NCI-H2107 treated with DMSO at 0.1 percent for 48 hours (cell line): ENCODE results near the gene TUBG1.
A peak's percentile ranks its signal among the peaks of the same experiment; 100 is the strongest.
"Not testable (repeated sequence)": the region's sequence is repeated elsewhere in the genome, so short reads cannot be mapped to it uniquely, and the experiment has no call there.

ENCODE experiments used
- DNase-seq: peaks from one replicate; lab custom pipeline; 2025; ENCODE audit not compliant: unreplicated experiment; lab: John Stamatoyannopoulos, UW

Gene TUBG1

DNA sequence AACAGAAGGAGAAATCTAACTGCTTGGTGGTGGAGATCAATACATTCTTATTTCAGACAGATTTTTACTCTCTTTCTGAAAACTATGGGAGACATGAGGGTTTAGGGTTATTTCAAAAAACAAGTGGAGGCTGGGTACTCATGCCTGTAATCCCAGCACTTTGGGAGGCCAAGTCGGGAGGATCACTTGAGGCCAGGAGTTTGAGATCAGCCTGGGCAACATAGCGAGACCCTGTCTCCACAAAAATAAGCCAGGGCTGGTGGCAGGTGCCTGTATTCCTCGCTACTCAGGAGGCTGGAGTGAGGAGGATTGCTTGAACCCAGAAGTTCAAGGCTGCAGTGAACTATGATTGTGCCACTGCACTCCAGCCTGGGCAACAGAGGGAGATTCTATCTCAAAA, 12.5 kb downstream of the TUBG1 start:
- not testable (repeated sequence) for DNase-seq

DNA sequence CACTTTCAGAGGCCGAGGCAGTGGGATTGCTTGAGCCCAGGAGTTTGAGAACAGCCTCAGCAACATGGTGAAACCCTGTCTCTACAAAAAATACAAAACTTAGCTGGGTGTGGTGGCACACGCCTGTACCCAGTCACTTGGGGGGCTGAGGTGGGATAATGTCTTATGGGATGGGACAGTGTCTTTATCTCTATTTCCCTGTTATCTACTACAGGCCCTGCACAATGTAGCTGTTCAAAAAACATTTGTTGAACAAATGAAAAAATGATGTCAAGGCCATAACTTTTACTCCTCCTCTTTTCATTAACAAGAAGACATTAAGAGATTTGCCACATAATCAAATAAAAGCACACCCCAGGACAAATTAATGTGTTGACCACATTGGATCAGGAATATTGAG, 13.8 kb downstream of the TUBG1 start:
- DNase-seq = no peak

DNA sequence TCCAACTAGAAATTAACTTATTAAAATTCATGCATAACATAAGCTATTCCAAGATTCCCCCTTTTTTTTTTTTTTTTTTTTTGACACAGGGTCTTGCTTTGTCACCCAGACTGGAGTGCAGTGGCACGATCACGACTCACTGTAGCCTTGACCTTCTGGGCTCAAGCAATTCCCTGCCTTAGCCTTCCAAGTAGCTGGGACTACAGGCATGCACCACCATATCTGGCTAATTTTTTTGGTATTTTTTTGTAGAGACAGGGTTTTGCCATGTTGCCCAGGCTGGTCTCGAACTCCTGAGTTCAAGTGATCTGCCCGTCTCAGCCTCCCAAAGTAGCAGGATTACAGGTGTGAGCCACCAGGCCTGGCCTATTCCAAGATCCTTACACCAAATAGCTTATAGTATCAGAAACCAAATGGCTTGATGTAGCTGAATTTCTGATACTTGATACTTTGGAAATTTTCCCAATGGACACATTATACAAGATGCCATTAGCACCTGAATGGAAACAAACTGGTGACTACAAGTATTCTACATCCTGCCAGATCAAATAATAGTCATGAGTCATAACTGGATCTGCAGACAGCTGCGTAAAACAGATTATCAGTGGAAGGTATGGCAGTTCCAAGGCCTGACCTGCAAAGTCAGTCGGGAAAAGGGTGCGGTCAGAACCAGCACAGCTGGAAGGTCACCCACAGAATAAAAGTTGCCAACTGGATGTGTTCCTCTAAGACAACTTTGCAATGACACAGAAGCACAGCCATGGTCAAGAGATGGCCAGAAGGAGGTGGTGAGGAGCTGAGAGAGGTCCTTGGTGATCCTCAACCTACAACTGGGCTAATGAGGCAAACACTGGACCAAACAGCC, 14.5 kb downstream of the TUBG1 start:
- peak; percentile 83 for DNase-seq

DNA sequence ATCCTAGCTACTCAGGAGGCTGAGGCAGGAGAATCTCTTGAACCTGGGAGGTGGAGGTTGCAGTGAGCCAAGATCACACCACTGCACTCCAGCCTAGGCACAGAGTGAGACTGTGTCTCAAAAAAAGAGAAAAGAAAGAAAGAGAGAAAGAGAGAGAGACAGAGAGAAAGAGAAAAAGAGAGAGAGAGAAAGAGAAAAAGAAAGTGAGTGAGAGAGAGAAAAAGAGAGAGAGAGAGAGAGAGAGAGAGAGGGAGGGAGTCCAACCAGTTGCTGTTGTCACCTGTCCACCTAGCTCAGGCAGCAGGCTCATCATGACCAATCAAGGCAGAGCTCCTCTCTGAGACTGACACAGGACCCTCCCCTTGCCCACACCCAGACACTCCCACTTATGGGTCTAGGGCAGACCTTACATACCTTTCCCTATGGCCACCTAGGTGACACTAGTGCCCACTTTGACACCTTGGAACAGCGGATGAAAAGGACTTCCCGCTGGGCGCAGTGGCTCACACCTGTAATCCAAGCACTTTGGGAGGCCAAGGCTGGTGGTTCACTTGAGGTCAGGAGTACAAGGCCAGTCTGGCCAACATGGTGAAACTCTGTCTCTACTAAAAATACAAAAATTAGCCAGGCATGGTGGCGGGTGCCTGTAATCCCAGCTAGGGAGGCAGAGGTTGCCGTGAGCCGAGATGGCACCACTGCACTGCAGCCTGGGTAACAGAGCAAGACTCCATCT, 17.7 kb downstream of the TUBG1 start:
- DNase-seq = not testable (repeated sequence)

GRCh38 chr17:42629411-42630009, 20.0 kb downstream of the TUBG1 start:
- DNase-seq = no peak

GRCh38 chr17:42632949-42633444, 23.5 kb downstream of the TUBG1 start:
- no peak for DNase-seq

DNA sequence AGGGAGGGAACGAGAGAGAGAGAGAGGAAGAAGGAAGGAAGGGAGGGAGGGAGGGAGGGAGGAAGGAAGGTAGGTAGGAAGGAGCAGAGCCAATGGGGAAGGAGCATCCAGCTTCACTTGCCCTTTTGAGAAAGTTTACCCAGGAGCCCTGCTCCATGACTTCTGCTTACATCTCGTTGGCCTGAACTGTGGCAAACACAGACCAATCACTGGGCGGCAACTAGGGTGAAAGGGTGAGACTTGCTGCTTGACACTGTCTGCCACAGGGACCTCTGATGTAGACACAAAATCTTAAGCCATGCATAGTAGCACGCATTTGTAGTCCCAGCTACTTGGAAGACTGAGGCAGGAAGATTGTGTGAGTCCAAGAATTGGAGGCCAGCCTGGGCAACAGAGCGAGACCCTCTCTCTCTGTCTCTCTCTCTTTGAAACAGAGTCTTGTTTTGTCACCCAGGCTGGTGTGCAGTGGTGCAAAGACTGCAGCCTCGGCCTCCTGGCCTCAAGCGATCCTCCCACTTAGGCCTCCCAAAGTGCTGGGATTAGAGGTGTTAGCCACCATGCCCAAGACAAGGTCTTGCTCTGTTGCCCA, 30.1 kb downstream of the TUBG1 start:
- no peak for DNase-seq

DNA sequence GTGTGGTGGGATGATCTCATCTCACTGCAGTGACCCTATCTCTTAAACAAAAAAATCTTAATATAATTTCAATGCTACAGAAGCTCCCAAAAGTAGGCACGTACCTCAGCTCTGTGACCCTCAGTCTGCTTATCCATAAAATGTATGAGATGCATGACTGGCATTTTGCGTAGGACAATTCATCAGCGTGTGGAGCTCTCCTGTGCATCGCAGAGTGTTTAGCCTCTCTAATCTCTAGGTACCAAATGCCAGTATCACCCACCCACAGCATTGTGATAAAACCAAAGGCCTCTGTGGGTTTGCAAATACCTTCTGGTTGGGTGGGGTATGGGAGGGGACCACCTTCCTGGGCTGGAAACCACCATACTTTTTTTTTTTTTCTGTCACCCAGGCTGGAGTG, 30.6 kb downstream of the TUBG1 start:
- no peak for DNase-seq

DNA sequence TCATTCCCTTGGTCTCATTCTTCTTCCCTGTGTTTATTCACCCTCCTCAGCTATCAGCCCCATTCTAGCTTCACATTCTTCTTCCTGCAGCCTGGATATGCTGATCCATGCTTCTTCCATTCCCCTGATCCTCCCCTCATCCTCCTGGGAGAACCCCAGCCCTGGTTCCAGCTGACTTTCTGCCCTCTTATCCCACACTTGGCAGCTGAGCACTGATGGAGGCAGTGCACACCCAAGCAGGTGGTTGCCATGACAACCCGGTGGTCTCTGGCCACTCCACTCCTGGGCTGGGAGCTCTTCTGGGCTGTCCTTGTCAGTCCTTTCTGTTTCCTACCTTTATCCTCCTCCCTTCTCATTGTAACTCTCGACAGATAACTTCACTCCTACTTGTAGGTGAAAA, 32.9 kb downstream of the TUBG1 start:
- no peak for DNase-seq

DNA sequence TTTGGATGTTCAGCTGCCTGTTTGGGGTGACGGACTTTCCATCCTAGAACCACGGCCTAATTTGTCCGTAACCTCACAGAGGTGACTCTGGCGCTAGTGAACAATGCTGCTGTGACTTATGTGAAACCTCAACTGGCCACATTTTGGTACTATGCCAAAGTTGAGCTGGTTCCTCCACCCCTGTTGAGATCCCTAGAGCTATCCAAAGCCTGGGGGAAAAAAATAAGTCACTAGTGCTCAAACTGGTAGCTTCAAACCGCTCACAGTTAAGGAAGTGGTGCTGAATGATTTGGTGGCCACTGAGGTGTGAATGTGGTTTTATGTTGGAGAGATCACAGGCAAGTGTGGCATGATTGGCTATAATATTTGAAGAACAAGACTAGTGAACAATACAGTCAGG, 38.3 kb downstream of the TUBG1 start:
- DNase-seq = no peak

- DNase-seq = no peak
Observed at GRCh38 chr17:42651392-42651791, 41.9 kb downstream of the TUBG1 start.

DNA sequence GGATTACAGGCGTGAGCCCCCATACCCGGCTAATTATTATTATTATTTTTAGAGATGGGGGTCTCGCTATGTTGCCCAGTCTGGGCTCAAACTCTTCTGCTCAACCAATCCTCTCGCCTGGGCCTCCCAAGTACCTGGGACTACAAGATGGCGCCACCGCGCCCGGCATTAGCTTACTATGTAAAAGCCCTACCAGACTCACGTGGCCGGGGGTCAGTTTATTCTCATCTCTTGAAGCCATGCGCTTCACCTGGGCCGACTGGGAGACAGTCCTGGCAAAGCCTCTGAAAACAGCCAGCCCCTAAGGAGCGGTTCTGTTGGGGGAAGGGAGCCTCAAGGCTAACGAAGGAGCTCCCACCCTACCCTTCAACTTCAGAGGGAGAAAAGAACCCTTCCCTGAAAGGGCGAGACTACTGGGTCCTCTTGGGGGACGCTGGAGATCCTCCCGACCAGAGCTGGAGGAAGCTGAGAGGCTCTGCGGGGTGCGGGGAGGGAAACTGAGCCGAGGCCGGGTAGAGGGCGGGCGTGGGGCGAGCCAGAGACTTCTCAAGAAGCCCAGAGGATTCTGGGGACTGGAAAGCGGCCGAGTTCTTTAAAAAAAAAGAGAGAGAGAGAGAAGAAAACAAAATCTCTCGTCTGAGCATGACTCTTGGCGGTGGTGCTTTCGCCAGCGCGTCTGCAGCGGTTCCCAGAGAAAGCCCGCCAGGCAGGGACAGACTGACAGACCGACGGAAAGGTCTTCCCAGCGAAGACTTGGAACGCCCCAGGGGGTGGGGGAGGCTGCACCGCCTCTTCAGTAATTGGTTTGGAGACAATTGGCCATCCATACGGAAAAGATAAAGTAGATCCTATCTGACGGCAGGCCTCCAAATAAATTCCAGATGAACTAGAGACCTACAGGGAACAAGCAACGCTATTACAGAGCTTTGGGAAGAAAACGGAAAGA, 44.0 kb downstream of the TUBG1 start:
- DNase-seq = no peak

DNA sequence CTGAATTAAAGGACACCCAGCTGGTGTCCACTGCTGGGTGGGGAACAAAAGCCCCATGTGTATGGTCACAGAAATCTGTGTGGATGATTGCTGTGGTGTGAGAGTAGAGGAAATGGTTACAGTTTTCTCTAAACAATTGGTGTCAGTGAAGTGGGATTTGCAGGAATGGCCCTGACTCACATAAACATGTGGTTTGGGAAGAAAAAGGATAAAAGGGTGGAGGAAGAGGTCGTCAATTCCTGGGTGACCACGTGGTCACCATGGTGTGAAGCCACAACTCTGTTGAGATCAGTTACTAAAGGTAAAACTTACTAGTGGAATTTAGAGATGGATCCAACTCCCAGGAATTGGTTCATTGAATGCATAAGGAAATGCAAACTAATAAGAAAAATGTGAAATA, 46.0 kb downstream of the TUBG1 start:
- DNase-seq = no peak

- DNase-seq = no peak
Observed at GRCh38 chr17:42657824-42658588, 48.5 kb downstream of the TUBG1 start.

DNA sequence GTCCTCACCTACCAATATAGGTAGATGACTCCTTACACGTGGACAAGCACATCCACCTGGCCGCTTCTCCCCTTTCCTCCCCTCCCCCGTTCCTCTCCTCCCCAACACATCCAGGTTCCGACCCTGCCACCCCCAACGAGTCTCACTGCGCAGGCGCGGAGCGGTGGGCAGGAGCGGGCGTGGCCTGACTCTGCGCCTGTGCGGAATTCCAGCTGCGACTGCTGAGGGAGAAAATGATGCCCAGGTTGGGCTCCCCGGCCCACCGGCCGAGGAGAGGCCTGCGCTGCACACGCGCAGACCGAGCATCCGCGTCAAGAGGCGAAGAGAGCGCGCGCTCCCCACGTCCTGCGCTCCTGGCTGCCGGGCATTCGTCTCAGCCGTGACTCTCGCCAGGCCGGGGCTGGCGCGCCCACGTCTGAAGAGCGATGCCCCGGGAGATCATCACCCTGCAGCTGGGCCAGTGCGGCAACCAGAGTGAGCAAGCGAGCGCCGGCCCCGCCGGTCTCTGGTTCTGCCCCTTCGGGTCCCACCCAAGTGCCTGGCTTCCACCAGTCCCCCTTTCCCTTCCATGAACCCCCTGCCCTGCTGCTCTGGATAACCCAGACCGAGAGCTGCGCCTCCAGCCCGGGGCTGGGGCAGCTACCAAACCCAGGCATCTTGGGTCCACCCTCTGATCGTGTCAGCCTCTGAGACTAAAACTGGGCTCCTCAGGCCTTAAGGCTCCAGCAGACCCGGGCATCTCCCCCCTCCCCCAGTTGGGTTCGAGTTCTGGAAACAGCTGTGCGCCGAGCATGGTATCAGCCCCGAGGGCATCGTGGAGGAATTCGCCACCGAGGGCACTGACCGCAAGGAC, 49.8 kb downstream of the TUBG1 start, which contains the start of gene TUBG2:
TSS of gene TUBG2 (plus strand) at position 206 of the 853 bp plus-strand sequence. CDS start at position 426, 220 bp downstream.
- peak; percentile 88 for DNase-seq

DNA sequence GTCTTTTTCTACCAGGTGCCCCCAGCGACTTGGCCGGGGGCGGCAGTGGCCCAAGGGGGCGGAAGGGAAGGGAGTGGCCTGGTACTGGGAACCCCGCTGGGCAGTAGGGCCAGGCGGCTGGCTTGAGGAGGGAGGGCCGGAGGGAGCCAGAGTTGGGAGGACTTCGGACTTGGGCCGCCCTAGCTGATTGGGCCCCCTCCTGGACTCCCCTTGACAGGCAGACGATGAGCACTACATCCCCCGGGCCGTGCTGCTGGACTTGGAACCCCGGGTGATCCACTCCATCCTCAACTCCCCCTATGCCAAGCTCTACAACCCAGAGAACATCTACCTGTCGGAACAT, 50.4 kb downstream of the TUBG1 start:
- not testable (repeated sequence) for DNase-seq

- no peak for DNase-seq
Observed at GRCh38 chr17:42660692-42661345, 51.3 kb downstream of the TUBG1 start.
